ENCODE data around the gene NTN4.

The NTN4 gene

DNA sequence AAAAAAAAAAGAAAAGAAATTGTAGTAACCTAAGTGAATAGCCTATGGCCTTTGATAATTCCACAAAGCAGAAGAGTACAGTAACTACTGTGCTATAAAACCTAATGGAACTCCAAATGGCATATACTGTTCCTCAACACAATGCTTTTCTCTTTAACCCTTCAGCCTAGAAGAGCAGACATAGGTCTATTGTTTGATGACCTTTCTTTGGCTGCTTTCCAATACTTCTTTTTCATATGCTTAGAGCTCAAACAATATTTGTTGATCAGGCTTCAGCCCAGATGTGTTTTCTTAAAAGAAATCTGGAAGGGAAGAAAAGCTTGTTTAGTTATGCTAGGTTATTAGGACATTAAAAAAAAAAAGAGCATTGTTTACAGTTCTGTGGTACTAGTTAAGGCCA, 116.4 kb downstream of the NTN4 start:
- no peak overlapping the region for H3K4me3 ChIP-seq (ENCODE audit: low read depth, low read length, poor library complexity, severe bottlenecking)
- TF ChIP-seq, protein P1, sequence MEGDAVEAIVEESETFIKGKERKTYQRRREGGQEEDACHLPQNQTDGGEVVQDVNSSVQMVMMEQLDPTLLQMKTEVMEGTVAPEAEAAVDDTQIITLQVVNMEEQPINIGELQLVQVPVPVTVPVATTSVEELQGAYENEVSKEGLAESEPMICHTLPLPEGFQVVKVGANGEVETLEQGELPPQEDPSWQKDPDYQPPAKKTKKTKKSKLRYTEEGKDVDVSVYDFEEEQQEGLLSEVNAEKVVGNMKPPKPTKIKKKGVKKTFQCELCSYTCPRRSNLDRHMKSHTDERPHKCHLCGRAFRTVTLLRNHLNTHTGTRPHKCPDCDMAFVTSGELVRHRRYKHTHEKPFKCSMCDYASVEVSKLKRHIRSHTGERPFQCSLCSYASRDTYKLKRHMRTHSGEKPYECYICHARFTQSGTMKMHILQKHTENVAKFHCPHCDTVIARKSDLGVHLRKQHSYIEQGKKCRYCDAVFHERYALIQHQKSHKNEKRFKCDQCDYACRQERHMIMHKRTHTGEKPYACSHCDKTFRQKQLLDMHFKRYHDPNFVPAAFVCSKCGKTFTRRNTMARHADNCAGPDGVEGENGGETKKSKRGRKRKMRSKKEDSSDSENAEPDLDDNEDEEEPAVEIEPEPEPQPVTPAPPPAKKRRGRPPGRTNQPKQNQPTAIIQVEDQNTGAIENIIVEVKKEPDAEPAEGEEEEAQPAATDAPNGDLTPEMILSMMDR (IDR thresholded peaks at IDR 0.05; ENCODE audit: low read length): no peak
- TF ChIP-seq EZH2 (IDR thresholded peaks at IDR 0.05; ENCODE audit: borderline replicate concordance, low read length): no peak
- H3K27me3 ChIP-seq (ENCODE audit: insufficient read depth, low read length): no peaks in the 10 kb centered on the region
- no peaks in the 10 kb centered on the region for H3F3A ChIP-seq (ENCODE audit: insufficient read depth, low read length)
- H3K79me2 ChIP-seq (ENCODE audit: insufficient read depth, low read length): no peaks in the 10 kb centered on the region
- H4K20me1 ChIP-seq (ENCODE audit: insufficient read depth, low read length): no peaks in the 10 kb centered on the region
- H3K9ac ChIP-seq (ENCODE audit: low read length): no peak overlapping the region
- H3K4me2 ChIP-seq (ENCODE audit: low read length): no peak overlapping the region
- H3K9me2 ChIP-seq (ENCODE audit: low read depth, low read length): no peaks in the 10 kb centered on the region
- H3K36me3 ChIP-seq (ENCODE audit: insufficient read depth, low read length): no peaks in the 10 kb centered on the region
- no peaks in the 10 kb centered on the region for H3K4me1 ChIP-seq (ENCODE audit: insufficient read depth, low read length, severe bottlenecking)
- no peak overlapping the region for H2AFZ ChIP-seq (ENCODE audit: low read length)
- H3K9me3 ChIP-seq (ENCODE audit: low read length): no peaks in the 10 kb centered on the region
- no peak overlapping the region for H3K27ac ChIP-seq (ENCODE audit: low read depth, low read length, poor library complexity, severe bottlenecking)

DNA sequence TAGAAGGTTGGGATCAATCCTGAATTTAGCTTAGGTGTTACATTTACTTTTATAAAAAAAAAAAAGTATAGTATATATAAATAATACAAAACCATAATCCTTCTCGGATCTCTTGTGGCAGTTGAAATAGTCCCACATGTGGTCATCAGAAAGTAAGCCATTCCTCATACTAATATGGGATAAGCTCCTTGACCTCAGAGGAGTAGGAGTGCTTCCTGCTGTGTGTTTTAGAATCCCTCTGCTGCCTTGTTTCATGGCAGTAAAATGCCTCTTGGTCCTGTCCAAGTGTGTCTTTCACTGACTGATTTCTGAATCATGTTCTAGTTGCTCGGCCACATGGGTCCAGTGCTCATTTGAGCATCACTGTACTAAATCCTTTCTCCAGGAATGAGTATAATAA, 117.0 kb downstream of the NTN4 start:
- Histone ChIP-seq H3K27ac (ENCODE audit: low read depth, low read length, poor library complexity, severe bottlenecking) (no peak overlapping the region), H4K20me1 (ENCODE audit: insufficient read depth, low read length) (no peaks in the 10 kb centered on the region), H3K9me3 (ENCODE audit: low read length) (no peaks in the 10 kb centered on the region), H2AFZ (ENCODE audit: low read length) (no peak overlapping the region), H3K4me2 (ENCODE audit: low read length) (no peak overlapping the region), H3K27me3 (ENCODE audit: insufficient read depth, low read length) (no peaks in the 10 kb centered on the region), H3K79me2 (ENCODE audit: insufficient read depth, low read length) (no peaks in the 10 kb centered on the region), H3K4me3 (ENCODE audit: low read depth, low read length, poor library complexity, severe bottlenecking) (no peak overlapping the region), H3K36me3 (ENCODE audit: insufficient read depth, low read length) (no peaks in the 10 kb centered on the region), H3F3A (ENCODE audit: insufficient read depth, low read length) (no peaks in the 10 kb centered on the region), H3K9ac (ENCODE audit: low read length) (no peak overlapping the region), H3K9me2 (ENCODE audit: low read depth, low read length) (no peaks in the 10 kb centered on the region), H3K4me1 (ENCODE audit: insufficient read depth, low read length, severe bottlenecking) (no peaks in the 10 kb centered on the region)
- TF ChIP-seq EZH2 (IDR thresholded peaks at IDR 0.05; ENCODE audit: borderline replicate concordance, low read length): no peak
- TF ChIP-seq, protein P1 (IDR thresholded peaks at IDR 0.05; ENCODE audit: low read length): no peak

DNA sequence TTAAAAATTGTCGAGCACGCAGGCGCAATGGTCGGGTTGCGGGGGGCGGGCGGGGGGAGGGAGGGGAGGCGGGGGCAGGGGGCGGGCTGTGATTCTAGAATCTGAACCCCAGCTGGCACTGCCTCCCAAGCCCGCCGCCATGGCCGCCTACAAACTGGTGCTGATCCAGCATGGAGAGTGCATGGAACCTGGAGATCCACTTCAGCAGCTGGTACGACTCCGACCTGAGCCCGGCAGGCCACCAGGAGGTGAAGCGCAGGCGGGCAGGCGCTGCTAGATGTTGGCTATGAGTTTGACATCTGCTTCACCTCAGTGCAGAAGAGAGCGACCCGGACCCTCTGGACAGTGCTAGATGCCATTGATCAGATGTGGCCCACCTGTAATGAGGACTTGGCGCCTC, 118.4 kb downstream of the NTN4 start:
- no peaks in the 10 kb centered on the region for H3F3A ChIP-seq (ENCODE audit: insufficient read depth, low read length)
- no peaks in the 10 kb centered on the region for H3K9me2 ChIP-seq (ENCODE audit: low read depth, low read length)
- H3K79me2 ChIP-seq (ENCODE audit: insufficient read depth, low read length): no peaks in the 10 kb centered on the region
- no peaks in the 10 kb centered on the region for H3K4me1 ChIP-seq (ENCODE audit: insufficient read depth, low read length, severe bottlenecking)
- TF ChIP-seq, protein P1 (IDR thresholded peaks at IDR 0.05; ENCODE audit: low read length): no peak
- no peak for TF ChIP-seq EZH2 (IDR thresholded peaks at IDR 0.05; ENCODE audit: borderline replicate concordance, low read length)
- no peaks in the 10 kb centered on the region for H3K27me3 ChIP-seq (ENCODE audit: insufficient read depth, low read length)
- no peak overlapping the region for H2AFZ ChIP-seq (ENCODE audit: low read length)
- no peak overlapping the region for H3K4me3 ChIP-seq (ENCODE audit: low read depth, low read length, poor library complexity, severe bottlenecking)
- H3K9me3 ChIP-seq (ENCODE audit: low read length): no peaks in the 10 kb centered on the region
- no peak overlapping the region for H3K4me2 ChIP-seq (ENCODE audit: low read length)
- H4K20me1 ChIP-seq (ENCODE audit: insufficient read depth, low read length): no peaks in the 10 kb centered on the region
- H3K9ac ChIP-seq (ENCODE audit: low read length): no peak overlapping the region
- no peak overlapping the region for H3K27ac ChIP-seq (ENCODE audit: low read depth, low read length, poor library complexity, severe bottlenecking)
- no peaks in the 10 kb centered on the region for H3K36me3 ChIP-seq (ENCODE audit: insufficient read depth, low read length)

Measured in OCI-LY1 (cell line).